Suprapubic skin (tissue), 4 donors: ENCODE results near the gene SEC24D.

ENCODE experiments used
- EP300 ChIP-seq: sonication (generic); formaldehyde crosslinking; IDR thresholded peaks from one replicate; pipeline ENCODE4 v1.6.1; 2017; ENCODE audit warnings: antibody characterized with exemption
- POLR2A ChIP-seq, 2 donors: fragments of 450-650 bp; IDR thresholded peaks; one replicate each; pipeline ENCODE4 v1.6.1; 2017; ENCODE audit warnings: antibody characterized with exemption in 2 of 2, mild to moderate bottlenecking in 2 of 2, moderate library complexity in 2 of 2
- POLR2AphosphoS5 ChIP-seq, 3 donors: sonication (generic); formaldehyde crosslinking; IDR thresholded peaks; one replicate each; pipeline ENCODE4 v1.6.1; 2017; ENCODE audit warnings: antibody characterized with exemption in 3 of 3
- TF ChIP-seq, protein P1 (sequence below), 2 donors: fragments of 200-600 bp in 1 of 2; fragments of 450-650 bp in 1 of 2; sonication (generic) in 1 of 2; IDR thresholded peaks; one replicate each; pipeline ENCODE4 v1.5.1; 2016 to 2019; ENCODE audit warnings: antibody characterized with exemption in 2 of 2, mild to moderate bottlenecking in 1 of 2, moderate library complexity in 1 of 2

DNA sequence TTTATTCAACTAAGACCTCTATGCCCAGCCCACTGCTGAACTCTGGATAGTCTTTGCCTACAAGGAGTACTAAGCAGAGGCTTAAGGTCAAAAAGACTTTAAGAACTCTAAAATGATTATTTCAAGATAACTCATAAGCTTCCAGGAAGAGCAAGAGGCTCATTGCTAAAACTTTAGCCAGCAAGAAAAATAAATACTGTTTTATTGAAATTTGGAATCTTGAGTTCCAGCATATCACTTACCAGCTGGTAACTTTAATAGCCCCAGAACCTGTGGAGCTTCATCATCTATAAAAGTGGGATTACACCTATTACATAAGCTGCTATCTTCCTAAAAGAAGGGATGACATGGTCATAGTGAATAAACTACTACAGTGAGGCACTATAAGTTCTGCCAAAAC, 47.0 kb downstream of the SEC24D start:
- TF ChIP-seq POLR2A (IDR thresholded peaks at IDR 0.05) (no peak), POLR2AphosphoS5 (IDR thresholded peaks at IDR 0.05) (no peak), EP300 (no peak)
- TF ChIP-seq, protein P1, sequence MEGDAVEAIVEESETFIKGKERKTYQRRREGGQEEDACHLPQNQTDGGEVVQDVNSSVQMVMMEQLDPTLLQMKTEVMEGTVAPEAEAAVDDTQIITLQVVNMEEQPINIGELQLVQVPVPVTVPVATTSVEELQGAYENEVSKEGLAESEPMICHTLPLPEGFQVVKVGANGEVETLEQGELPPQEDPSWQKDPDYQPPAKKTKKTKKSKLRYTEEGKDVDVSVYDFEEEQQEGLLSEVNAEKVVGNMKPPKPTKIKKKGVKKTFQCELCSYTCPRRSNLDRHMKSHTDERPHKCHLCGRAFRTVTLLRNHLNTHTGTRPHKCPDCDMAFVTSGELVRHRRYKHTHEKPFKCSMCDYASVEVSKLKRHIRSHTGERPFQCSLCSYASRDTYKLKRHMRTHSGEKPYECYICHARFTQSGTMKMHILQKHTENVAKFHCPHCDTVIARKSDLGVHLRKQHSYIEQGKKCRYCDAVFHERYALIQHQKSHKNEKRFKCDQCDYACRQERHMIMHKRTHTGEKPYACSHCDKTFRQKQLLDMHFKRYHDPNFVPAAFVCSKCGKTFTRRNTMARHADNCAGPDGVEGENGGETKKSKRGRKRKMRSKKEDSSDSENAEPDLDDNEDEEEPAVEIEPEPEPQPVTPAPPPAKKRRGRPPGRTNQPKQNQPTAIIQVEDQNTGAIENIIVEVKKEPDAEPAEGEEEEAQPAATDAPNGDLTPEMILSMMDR (IDR thresholded peaks at IDR 0.05), result no peak
